NB4 (cell line): Measurements from ENCODE around the gene PCNX3.

Experiments used
- MYC ChIP-seq: IDR thresholded peaks from 2 replicates; pipeline ENCODE4 v1.6.1; 2011; ENCODE audit warnings: low read depth, low read length
- POLR2A ChIP-seq: IDR thresholded peaks from 2 replicates; pipeline ENCODE4 v1.6.1; 2011; ENCODE audit warnings: mild to moderate bottlenecking; ENCODE audit not compliant: insufficient read length; ENCODE audit errors: extremely low read depth
- TF ChIP-seq, protein P1 (sequence below): IDR thresholded peaks from one replicate; pipeline ENCODE4 v1.5.1; 2012; ENCODE audit warnings: low read depth, low read length
- TF ChIP-seq, protein P2 (sequence below): IDR thresholded peaks from 2 replicates; pipeline ENCODE4 v1.6.1; 2011; ENCODE audit warnings: low read depth, low read length

GRCh38 chr11:65627202-65627601 lies 11.6 kb downstream of the PCNX3 start:
- TF ChIP-seq, protein P1, sequence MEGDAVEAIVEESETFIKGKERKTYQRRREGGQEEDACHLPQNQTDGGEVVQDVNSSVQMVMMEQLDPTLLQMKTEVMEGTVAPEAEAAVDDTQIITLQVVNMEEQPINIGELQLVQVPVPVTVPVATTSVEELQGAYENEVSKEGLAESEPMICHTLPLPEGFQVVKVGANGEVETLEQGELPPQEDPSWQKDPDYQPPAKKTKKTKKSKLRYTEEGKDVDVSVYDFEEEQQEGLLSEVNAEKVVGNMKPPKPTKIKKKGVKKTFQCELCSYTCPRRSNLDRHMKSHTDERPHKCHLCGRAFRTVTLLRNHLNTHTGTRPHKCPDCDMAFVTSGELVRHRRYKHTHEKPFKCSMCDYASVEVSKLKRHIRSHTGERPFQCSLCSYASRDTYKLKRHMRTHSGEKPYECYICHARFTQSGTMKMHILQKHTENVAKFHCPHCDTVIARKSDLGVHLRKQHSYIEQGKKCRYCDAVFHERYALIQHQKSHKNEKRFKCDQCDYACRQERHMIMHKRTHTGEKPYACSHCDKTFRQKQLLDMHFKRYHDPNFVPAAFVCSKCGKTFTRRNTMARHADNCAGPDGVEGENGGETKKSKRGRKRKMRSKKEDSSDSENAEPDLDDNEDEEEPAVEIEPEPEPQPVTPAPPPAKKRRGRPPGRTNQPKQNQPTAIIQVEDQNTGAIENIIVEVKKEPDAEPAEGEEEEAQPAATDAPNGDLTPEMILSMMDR: no peak
- TF ChIP-seq POLR2A (no peak), MYC (no peak)
- TF ChIP-seq, protein P2, sequence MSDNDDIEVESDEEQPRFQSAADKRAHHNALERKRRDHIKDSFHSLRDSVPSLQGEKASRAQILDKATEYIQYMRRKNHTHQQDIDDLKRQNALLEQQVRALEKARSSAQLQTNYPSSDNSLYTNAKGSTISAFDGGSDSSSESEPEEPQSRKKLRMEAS: no peak
